SU-DHL-6 (cell line): ENCODE results near the gene MED27.

Experiments used
- EZH2phosphoT487 ChIP-seq: fragments of 200-600 bp; sonication (generic), shearing (Covaris generic); conservative IDR thresholded peaks from 2 replicates; pipeline ENCODE4 v1.6.1; 2018; ENCODE audit warnings: mild to moderate bottlenecking, antibody characterized with exemption, low read length, moderate library complexity, mixed read lengths
- TF ChIP-seq, protein P1 (sequence below): fragments of 200-600 bp; sonication (generic); IDR thresholded peaks from one replicate; pipeline ENCODE4 v1.5.1; 2017; ENCODE audit warnings: antibody characterized with exemption, mild to moderate bottlenecking, low read length, moderate library complexity; ENCODE audit not compliant: insufficient read depth, poor library complexity, severe bottlenecking

GRCh38 chr9:132074736-132075135, 4.9 kb downstream of the MED27 start:
- TF ChIP-seq EZH2phosphoT487, result no peak
- TF ChIP-seq, protein P1, sequence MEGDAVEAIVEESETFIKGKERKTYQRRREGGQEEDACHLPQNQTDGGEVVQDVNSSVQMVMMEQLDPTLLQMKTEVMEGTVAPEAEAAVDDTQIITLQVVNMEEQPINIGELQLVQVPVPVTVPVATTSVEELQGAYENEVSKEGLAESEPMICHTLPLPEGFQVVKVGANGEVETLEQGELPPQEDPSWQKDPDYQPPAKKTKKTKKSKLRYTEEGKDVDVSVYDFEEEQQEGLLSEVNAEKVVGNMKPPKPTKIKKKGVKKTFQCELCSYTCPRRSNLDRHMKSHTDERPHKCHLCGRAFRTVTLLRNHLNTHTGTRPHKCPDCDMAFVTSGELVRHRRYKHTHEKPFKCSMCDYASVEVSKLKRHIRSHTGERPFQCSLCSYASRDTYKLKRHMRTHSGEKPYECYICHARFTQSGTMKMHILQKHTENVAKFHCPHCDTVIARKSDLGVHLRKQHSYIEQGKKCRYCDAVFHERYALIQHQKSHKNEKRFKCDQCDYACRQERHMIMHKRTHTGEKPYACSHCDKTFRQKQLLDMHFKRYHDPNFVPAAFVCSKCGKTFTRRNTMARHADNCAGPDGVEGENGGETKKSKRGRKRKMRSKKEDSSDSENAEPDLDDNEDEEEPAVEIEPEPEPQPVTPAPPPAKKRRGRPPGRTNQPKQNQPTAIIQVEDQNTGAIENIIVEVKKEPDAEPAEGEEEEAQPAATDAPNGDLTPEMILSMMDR, result no peak
